Measurements from ENCODE around the gene PPP2R3B. TPM values are rescaled to one million over a fixed set of nuclear protein-coding genes. Genes with fewer than 3 reads are reported as not detected.

PPP2R3B gene
- total RNA-seq, 1 donor from 2014 or later: 53.4 TPM

DNA sequence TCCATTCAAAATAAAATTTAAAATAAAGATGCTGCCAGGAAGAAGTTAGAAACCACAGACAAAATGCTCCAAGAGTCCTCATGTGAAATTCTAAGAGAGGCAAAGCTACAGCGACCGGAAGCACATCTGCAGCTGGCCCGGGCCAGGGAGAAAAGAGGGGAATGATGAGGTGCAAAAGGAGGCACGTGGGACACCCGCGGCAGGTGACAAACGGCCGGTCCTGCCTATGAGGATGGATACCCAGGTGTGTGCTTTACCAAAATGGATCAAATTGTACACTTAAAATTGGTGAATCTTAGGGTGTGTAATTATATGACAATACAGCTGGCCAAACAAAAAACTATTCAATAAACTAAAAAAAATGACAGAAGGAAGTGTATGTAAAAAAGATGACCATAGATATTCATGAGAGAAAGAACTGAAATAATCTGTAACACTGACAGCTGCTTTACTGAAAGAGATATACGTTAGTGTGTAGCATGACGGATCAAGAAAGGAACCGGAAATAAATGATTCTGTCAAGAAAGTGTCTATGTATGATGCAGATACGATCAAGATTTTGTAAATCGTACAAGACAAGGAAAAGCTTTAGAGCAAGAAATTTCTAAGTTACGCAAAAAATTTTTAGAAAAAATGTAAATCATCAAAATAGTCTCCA is 29.5 kb downstream of the PPP2R3B start:
- TF ChIP-seq, protein P1, sequence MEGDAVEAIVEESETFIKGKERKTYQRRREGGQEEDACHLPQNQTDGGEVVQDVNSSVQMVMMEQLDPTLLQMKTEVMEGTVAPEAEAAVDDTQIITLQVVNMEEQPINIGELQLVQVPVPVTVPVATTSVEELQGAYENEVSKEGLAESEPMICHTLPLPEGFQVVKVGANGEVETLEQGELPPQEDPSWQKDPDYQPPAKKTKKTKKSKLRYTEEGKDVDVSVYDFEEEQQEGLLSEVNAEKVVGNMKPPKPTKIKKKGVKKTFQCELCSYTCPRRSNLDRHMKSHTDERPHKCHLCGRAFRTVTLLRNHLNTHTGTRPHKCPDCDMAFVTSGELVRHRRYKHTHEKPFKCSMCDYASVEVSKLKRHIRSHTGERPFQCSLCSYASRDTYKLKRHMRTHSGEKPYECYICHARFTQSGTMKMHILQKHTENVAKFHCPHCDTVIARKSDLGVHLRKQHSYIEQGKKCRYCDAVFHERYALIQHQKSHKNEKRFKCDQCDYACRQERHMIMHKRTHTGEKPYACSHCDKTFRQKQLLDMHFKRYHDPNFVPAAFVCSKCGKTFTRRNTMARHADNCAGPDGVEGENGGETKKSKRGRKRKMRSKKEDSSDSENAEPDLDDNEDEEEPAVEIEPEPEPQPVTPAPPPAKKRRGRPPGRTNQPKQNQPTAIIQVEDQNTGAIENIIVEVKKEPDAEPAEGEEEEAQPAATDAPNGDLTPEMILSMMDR (conservative IDR thresholded peaks at IDR 0.05): no peak
- Mint-ChIP-seq H3K9me3 (no peaks in the 10 kb centered on the region), H3K27me3 (no peaks in the 10 kb centered on the region), H3K4me3 (no peak overlapping the region), H3K4me1 (ENCODE audit: unreplicated experiment) (peaks cover 16% of the 10 kb centered on the region), H3K27ac (no peak overlapping the region), H3K36me3 (peaks cover 35% of the 10 kb centered on the region)
- no peak for DNase-seq (ENCODE audit: extremely low spot score, unreplicated experiment)

DNA sequence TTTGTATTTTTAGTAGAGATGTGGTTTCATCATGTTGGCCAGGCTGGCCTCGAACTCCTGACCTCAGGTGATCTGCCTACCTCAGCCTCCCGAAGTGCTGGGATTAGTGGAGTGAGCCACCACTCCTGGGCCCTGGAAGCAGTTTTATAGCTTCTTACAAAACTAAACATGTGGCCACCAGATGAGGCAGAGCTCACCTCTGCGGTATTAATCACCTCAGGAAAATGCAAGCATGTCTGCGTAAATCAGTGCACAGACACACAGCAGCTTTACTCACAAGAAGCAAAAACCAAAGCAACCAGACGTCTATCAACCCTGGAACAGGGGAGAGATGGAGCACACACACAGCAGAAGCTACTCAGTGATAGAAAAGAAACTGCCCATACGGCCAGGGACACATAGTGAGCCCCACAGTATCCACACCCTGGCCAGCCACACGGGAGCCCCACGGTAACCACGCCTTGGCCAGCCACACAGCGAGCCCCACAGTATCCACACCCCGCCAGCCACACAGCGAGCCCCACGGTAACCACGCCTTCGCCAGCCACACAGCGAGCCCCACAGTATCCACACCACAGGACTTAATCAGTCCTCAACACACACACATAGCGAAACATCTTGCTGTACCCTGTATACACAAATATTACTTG is 30.2 kb downstream of the PPP2R3B start:
- Mint-ChIP-seq H3K9me3 (no peaks in the 10 kb centered on the region), H3K4me3 (no peak overlapping the region), H3K36me3 (peaks cover 31% of the 10 kb centered on the region), H3K27ac (no peak overlapping the region), H3K27me3 (no peaks in the 10 kb centered on the region), H3K4me1 (ENCODE audit: unreplicated experiment) (peaks cover 16% of the 10 kb centered on the region)
- TF ChIP-seq, protein P1 (conservative IDR thresholded peaks at IDR 0.05): no peak
- DNase-seq (ENCODE audit: extremely low spot score, unreplicated experiment): no peak

DNA sequence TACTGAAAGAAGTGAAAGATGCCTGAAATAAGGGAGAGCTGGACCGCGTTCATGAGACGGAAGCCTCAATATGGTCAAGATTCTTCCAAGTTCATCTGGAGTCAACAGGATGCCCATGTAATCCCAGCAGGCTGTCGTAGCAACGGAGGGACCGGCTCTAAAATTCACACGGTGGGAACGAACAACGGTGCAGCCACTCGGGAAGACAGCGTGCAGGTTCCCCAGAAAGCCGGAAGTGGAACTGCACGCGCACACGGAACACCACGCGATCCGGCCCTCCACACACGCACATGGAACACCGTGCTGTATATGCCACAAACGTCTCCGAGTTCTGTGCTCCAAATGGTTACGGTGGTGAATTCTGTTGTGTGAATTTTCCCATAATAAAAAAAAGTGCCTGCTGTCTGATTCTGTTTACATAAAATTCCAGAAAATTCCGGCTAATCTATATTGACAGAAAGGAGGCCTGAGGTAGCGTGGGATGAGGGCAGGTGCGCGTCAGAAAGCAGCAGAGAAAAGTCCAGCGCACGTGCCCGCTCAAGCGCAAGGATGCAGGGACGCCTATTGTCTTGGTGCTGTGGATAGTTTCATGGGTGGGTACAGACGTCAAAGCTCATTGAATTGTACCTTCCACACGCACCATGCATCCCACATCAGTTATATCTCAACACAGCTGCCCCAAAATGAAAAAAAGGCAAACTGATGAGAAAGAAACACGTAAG is 31.2 kb downstream of the PPP2R3B start:
- H3K27ac Mint-ChIP-seq: no peak overlapping the region

DNA sequence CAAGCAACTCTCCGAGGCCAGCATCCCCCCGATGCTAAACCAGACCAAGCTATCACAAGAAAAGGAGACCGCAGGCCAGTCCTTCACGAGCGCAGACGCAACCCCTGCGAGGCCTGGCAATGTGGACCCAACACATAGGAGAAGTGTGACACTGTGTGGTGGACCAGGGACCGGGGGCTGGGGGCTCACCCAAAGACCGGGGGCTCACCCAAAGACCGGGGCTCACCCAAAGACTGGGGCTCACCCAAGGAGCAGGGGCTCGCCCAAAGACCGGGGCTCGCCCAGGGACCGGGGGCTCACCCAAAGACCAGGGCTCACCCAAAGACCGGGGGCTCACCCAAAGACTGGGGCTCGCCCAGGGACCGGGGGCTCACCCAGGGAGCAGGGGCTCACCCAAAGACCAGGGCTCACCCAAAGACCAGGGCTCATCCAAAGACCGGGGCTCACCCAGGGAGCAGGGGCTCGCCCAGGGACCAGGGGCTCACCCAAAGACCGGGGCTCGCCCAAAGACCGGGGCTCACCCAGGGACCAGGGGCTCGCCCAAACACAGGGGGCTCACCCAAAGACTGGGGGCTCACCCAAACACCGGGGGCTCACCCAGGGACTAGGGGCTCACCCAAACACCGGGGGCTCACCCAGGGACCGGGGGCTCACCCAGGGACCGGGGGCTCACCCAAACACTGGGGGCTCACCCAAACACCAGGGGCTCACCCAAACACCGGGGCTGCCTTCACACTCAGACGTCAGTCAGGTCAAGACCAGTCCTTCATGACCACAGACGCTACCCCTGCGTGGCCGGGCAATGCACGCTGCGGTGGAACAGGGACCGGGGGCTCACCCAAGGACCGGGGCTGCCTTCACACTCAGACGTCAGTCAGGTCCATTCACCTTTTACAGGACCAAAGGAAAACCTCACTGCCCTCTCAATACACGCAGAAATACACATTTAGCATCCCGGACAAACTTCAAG is 32.9 kb downstream of the PPP2R3B start:
- no peak overlapping the region for H3K27ac Mint-ChIP-seq

More for the DNA sequence above, 31.2 kb downstream of the PPP2R3B start:
- DNase-seq (ENCODE audit: extremely low spot score, unreplicated experiment): no peak
- peaks cover 16% of the 10 kb centered on the region for H3K4me1 Mint-ChIP-seq (ENCODE audit: unreplicated experiment)
- H3K4me3 Mint-ChIP-seq: no peak overlapping the region
- H3K9me3 Mint-ChIP-seq: no peaks in the 10 kb centered on the region
- TF ChIP-seq, protein P1 (conservative IDR thresholded peaks at IDR 0.05): no peak
- H3K27me3 Mint-ChIP-seq: no peaks in the 10 kb centered on the region
- peaks cover 27% of the 10 kb centered on the region for H3K36me3 Mint-ChIP-seq

More for the DNA sequence above, 32.9 kb downstream of the PPP2R3B start:
- no peak for DNase-seq (ENCODE audit: extremely low spot score, unreplicated experiment)
- Mint-ChIP-seq H3K4me3 (no peak overlapping the region), H3K27me3 (no peaks in the 10 kb centered on the region), H3K9me3 (no peaks in the 10 kb centered on the region), H3K36me3 (peaks cover 16% of the 10 kb centered on the region), H3K4me1 (ENCODE audit: unreplicated experiment) (peaks cover 16% of the 10 kb centered on the region)
- TF ChIP-seq, protein P1 (conservative IDR thresholded peaks at IDR 0.05): no peak

Data from type B pancreatic cell (in vitro differentiated cells).